ENCODE results near the gene UGT3A1.

- no peak for TF ChIP-seq POLR2AphosphoS5 (IDR thresholded peaks at IDR 0.05; ENCODE audit: borderline replicate concordance, low read depth, low read length)
- no peak for TF ChIP-seq EZH2 (IDR thresholded peaks at IDR 0.05)
- no peak for TF ChIP-seq FOXP2 (optimal IDR thresholded peaks at IDR 0.05; ENCODE audit: control extremely low read depth, extremely low read length, insufficient read depth)
These were observed at the start of gene UGT3A1 for GRCh38 chr5:35990941-35991611.
